ENCODE measurements around the gene CCDC150.

- TF ChIP-seq CTCF (IDR thresholded peaks at IDR 0.05; ENCODE audit: insufficient read depth, low read length, poor library complexity, severe bottlenecking) (no peak), EZH2phosphoT487 (conservative IDR thresholded peaks at IDR 0.05; ENCODE audit: low read length) (no peak)
Observed at GRCh38 chr2:196679368-196679767, 39.9 kb downstream of the CCDC150 start.
